HG03378 (cell line): ENCODE measurements around the gene CSAG2.
"Not testable (repeated sequence)": the region's sequence is repeated elsewhere in the genome, so short reads cannot be mapped to it uniquely, and the experiment has no call there.

ENCODE experiments used
- ATAC-seq: cut with Tn5 transposase; IDR thresholded peaks from one replicate; pipeline ENCODE4 v1.9.1; 2021; ENCODE audit warnings: mild to moderate bottlenecking, moderate library complexity; ENCODE audit not compliant: unreplicated experiment

The CSAG2 gene

GRCh38 chrX:152709173-152709572 lies at the start of gene CSAG2:
Gene CSAG2, minus strand, starts transcription at chrX:152709273. Its CDS starts 161 bp downstream, at chrX:152709112.
- not testable (repeated sequence) for ATAC-seq

- ATAC-seq: not testable (repeated sequence)
Measured at GRCh38 chrX:152754871-152755270, 45.8 kb upstream of the CSAG2 start.

DNA sequence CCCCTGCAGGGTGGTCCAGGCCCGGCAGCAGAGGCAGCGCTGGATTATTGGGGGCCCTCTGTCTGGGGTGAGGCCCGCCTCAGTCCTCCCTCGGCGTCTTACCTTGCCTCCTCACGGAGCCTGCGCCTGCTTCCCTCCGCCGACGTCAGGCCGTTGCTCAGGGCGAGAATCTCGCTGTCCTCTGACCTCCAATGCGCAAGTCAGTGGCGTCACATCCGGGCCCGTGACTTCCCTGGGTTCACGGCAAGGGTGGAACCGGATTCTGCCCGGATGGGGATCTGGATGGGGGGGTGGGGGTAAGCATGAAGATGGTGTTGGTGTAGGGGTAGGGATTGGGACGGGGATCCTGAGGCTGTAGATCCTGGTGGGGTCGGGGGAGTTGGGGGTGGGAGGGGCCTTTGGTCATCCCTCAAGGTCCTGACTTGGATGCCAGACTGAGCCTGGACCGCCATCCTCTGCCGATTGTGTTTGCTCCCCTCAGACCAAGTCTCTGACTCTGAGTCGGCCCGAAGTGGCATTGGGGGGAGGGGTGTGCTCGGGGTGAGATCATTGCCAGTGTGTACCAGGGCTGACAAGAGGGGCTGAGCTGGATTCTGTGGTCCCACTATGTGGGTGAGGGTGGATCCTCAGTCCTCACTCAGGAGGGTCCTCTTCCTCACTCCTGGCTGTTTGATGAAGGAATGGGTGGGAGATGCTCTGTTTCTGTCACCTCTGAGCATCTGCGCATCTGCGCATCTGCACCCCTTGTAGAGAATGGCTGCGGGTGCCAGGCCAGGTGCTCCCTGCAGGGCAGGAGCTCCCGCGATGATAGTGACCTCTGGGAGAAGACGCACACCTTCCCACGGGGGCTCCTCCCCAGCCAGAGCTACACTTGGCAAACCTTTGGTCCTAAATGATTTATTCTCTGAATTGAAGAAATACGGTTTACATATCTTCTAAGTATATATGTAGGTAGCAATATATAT lies 44.9 kb upstream of the CSAG2 start, which contains the start of gene MAGEA2:
TSS of gene MAGEA2 (minus strand) at position 157 of the 965 bp plus-strand sequence. CDS start 2,479 bp downstream, outside the sequence.
- ATAC-seq: not testable (repeated sequence)

DNA sequence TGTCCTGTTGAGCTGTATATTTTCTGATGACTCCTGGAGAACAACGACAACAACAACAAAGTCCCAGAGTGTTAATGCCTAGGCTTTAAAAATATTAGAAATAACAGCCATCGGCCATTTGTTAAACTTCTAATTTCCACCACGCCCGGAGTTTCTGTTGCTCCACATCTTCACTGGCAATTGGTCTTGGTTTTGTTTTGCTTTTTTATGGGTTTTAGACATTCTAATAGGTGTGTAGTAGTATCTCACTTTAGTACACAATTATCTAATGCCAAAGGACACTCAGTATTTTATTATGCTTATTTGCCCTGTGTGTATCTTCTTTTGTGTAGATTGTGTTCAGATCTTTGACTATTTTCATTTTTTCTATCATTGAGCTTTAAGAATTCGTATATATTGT lies 29.5 kb upstream of the CSAG2 start:
- ATAC-seq: no peak

GRCh38 chrX:152736528-152736927 lies 27.5 kb upstream of the CSAG2 start:
- ATAC-seq: not testable (repeated sequence)

DNA sequence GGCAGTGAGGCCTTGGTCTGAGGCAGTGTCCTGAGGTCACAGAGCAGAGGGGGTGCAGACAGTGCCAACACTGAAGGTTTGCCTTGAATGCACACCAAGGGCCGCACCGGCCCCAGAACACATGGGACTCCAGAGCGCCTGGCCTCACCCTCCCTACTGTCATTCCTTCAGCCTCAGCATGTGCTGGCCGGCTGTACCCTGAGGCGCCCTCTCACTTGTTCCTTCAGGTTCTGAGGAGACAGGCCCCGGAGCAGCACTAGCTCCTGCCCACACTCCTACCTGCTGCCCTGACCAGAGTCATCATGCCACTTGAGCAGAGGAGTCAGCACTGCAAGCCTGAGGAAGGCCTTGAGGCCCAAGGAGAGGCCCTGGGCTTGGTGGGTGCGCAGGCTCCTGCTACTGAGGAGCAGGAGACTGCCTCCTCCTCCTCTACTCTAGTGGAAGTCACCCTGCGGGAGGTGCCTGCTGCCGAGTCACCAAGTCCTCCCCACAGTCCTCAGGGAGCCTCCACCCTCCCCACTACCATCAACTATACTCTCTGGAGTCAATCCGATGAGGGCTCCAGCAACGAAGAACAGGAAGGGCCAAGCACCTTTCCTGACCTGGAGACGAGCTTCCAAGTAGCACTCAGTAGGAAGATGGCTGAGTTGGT lies 26.9 kb upstream of the CSAG2 start:
- ATAC-seq: no peak

- ATAC-seq: no peak
Measured at GRCh38 chrX:152735101-152735500, 26.0 kb upstream of the CSAG2 start.

DNA sequence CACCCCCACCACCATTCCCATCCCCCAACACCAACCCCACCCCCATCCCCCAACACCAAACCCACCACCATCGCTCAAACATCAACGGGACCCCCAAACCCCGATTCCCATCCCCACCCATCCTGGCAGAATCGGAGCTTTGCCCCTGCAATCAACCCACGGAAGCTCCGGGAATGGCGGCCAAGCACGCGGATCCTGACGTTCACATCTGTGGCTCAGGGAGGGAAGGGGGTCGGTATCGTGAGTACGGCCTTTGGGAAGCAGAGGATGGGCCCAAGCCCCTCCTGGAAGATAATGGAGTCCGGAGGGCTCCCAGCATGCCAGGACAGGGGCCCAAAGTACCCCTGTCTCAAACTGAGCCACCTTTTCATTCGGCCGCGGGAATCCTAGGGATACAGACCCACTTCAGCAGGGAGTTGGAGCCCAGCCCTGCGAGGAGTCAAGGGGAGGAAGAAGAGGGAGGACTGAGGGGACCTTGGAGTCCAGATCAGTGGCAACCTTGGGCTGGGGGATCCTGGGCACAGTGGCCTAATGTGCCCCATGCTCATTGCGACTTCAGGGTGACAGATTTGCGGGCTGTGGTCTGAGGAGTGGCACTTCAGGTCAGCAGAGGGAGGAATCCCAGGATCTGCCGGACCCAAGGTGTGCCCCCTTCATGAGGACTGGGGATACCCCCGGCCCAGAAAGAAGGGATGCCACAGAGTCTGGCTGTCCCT lies 25.2 kb upstream of the CSAG2 start:
- not testable (repeated sequence) for ATAC-seq

DNA sequence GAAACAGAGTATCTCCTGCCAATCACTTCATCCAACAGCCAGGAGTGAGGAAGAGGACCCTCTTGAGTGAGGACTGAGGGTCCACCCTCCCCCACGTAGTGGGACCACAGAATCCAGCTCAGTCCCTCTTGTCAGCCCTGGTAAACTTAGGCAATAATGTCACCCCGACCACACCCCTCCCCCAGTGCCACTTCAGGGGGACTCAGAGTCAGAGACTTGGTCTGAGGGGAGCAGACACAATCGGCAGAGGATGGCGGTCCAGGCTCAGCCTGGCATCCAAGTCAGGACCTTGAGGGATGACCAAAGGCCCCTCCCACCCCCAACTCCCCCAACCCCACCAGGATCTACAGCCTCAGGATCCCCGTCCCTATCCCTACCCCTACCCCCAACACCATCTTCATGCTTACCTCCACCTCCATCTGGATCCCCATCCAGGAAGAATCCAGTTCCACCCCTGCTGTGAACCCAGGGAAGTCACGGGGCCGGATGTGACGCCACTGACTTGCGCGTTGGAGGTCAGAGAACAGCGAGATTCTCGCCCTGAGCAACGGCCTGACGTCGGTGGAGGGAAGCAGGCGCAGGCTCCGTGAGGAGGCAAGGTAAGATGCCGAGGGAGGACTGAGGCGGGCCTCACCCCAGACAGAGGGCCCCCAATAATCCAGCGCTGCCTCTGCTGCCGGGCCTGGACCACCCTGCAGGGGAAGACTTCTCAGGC lies 24.3 kb upstream of the CSAG2 start, which contains the start of the genes CSAG1 and MAGEA12:
TSS of gene CSAG1 (minus strand) at position 461 of the 715 bp plus-strand sequence. CDS start 1,261 bp downstream, outside the sequence.
TSS of gene MAGEA12 (plus strand) at position 497 of the 715 bp plus-strand sequence. CDS start 2,405 bp downstream, outside the sequence.
- no peak for ATAC-seq

- ATAC-seq: no peak
Measured at GRCh38 chrX:152725409-152725808, 16.3 kb upstream of the CSAG2 start.

DNA sequence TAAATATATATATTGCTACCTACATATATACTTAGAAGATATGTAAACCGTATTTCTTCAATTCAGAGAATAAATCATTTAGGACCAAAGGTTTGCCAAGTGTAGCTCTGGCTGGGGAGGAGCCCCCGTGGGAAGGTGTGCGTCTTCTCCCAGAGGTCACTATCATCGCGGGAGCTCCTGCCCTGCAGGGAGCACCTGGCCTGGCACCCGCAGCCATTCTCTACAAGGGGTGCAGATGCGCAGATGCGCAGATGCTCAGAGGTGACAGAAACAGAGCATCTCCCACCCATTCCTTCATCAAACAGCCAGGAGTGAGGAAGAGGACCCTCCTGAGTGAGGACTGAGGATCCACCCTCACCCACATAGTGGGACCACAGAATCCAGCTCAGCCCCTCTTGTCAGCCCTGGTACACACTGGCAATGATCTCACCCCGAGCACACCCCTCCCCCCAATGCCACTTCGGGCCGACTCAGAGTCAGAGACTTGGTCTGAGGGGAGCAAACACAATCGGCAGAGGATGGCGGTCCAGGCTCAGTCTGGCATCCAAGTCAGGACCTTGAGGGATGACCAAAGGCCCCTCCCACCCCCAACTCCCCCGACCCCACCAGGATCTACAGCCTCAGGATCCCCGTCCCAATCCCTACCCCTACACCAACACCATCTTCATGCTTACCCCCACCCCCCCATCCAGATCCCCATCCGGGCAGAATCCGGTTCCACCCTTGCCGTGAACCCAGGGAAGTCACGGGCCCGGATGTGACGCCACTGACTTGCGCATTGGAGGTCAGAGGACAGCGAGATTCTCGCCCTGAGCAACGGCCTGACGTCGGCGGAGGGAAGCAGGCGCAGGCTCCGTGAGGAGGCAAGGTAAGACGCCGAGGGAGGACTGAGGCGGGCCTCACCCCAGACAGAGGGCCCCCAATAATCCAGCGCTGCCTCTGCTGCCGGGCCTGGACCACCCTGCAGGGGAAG lies 5.0 kb upstream of the CSAG2 start, which contains the start of gene MAGEA2B:
TSS of gene MAGEA2B (plus strand) at position 814 of the 973 bp plus-strand sequence. CDS start 2,479 bp downstream, outside the sequence.
- ATAC-seq: not testable (repeated sequence)

- ATAC-seq: not testable (repeated sequence)
Measured at GRCh38 chrX:152713195-152713594, 4.1 kb upstream of the CSAG2 start.

DNA sequence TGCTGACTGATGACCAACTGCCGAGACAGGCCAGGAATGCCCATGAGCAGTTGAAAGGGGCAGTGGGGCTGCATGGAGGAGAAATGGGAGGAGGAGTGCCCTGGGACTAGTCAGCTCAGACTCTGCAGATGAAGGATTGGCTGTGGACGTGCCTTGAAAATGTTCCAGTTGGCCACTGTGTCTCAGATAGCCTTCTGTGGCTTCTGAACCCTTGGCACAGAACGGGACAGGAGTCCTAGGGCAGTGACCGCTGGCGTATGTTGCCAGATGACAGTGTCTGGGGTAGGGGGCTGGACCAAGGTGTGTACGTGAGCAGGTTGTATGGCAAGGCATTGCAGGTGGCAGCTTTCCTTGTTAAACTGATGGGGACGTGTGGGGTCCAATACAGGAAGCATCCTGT lies 2.6 kb downstream of the CSAG2 start:
- not testable (repeated sequence) for ATAC-seq

DNA sequence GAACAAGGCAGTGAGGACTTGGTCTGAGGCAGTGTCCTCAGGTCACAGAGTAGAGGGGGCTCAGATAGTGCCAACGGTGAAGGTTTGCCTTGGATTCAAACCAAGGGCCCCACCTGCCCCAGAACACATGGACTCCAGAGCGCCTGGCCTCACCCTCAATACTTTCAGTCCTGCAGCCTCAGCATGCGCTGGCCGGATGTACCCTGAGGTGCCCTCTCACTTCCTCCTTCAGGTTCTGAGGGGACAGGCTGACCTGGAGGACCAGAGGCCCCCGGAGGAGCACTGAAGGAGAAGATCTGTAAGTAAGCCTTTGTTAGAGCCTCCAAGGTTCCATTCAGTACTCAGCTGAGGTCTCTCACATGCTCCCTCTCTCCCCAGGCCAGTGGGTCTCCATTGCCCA lies 8.7 kb downstream of the CSAG2 start:
- not testable (repeated sequence) for ATAC-seq

DNA sequence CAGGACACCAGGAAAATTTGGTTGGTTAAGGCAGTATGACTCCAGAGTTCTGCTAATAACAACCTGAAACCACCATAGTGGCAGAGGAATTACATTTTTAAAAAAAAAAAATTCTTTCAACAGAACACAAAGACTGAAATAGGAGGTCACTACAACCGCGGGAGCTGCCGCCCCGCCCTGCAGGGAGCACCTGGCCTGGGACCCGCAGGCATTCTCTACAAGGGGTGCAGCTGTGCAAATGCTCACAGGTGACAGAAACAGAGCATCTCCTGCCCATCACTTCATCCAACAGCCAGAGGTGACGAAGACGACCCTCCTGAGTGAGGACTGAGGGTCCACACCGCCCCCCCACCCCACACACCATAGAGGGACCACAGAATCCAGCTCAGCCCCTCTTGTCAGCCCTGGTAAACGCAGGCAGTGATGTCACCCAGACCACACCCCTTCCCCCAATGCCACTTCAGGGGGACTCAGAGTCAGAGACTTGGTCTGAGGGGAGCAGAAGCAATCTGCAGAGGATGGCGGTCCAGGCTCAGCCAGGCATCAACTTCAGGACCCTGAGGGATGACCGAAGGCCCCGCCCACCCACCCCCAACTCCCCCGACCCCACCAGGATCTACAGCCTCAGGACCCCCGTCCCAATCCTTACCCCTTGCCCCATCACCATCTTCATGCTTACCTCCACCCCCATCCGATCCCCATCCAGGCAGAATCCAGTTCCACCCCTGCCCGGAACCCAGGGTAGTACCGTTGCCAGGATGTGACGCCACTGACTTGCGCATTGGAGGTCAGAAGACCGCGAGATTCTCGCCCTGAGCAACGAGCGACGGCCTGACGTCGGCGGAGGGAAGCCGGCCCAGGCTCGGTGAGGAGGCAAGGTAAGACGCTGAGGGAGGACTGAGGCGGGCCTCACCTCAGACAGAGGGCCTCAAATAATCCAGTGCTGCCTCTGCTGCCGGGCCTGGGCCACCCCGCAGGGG lies 10.8 kb downstream of the CSAG2 start, which contains the start of gene MAGEA3:
TSS of gene MAGEA3 (plus strand) at position 843 of the 980 bp plus-strand sequence. CDS start 2,039 bp downstream, outside the sequence.
- ATAC-seq: not testable (repeated sequence)

DNA sequence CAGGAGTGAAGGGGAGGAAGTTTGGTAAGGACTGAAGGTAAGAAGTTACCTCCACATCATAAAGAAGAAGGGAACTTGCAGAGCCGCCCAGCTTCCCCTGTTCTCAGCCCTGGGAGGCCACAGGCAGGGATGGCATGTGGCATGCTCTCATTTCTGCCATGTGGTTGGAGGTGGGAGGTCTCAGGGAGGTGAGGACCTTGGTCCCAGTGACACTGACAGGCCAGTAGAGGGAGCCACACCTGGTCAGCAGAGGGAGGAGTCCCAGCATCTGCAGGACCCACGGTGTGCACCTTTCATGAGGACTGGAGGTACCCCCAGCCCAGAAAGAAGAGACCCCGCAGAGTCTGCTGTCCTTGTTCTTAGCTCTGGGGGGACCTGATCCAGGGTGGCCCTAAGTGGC lies 28.1 kb downstream of the CSAG2 start:
- not testable (repeated sequence) for ATAC-seq

- not testable (repeated sequence) for ATAC-seq
Measured at GRCh38 chrX:152674652-152675051, 34.4 kb downstream of the CSAG2 start.
